HTR-8/SVneo (cell line): ENCODE results near the gene MTMR12.

Experiments
- DNase-seq: peaks from one replicate; pipeline ENCODE4 v3.0.0; 2011; ENCODE audit warnings: low spot score, mixed read lengths; ENCODE audit not compliant: insufficient read length
- FAIRE-seq: peaks from 2 replicates; lab custom pipeline; 2011; peaks lifted over from hg19 to GRCh38; lab: Jason Lieb, UNC

Gene MTMR12

GRCh38 chr5:32279786-32280185 is 33.0 kb downstream of the MTMR12 start:
- DNase-seq (no peak), FAIRE-seq (no peak)

- FAIRE-seq (no peak), DNase-seq (no peak)
These were observed 33.5 kb downstream of the MTMR12 start for GRCh38 chr5:32279223-32279622.

- FAIRE-seq (no peak), DNase-seq (no peak)
These were observed 34.3 kb downstream of the MTMR12 start for GRCh38 chr5:32278406-32278805.

- DNase-seq (no peak), FAIRE-seq (no peak)
These were observed 34.9 kb downstream of the MTMR12 start for GRCh38 chr5:32277798-32278197.

- FAIRE-seq (no peak), DNase-seq (no peak)
These were observed 36.4 kb downstream of the MTMR12 start for GRCh38 chr5:32276173-32276853.

- DNase-seq, result no peak
- FAIRE-seq, result no peak
These were observed 37.4 kb downstream of the MTMR12 start for GRCh38 chr5:32275396-32275741.

GRCh38 chr5:32274548-32275395 is 38.0 kb downstream of the MTMR12 start:
- FAIRE-seq (no peak), DNase-seq (no peak)

- DNase-seq (no peak), FAIRE-seq (no peak)
These were observed 38.9 kb downstream of the MTMR12 start for GRCh38 chr5:32273821-32274220.

- DNase-seq, result no peak
- FAIRE-seq, result no peak
These were observed 40.0 kb downstream of the MTMR12 start for GRCh38 chr5:32272746-32273145.

GRCh38 chr5:32270946-32271345 is 41.8 kb downstream of the MTMR12 start:
- no peak for FAIRE-seq

GRCh38 chr5:32270178-32270577 is 42.6 kb downstream of the MTMR12 start:
- DNase-seq, result no peak
- no peak for FAIRE-seq

More at GRCh38 chr5:32270946-32271345, 41.8 kb downstream of the MTMR12 start:
- no peak for DNase-seq

- DNase-seq, result no peak
- no peak for FAIRE-seq
These were observed 46.8 kb downstream of the MTMR12 start for GRCh38 chr5:32265902-32266301.

GRCh38 chr5:32264957-32265572 is 47.7 kb downstream of the MTMR12 start:
- DNase-seq, result no peak
- FAIRE-seq, result no peak

- peak; percentile 16 for FAIRE-seq
These were observed 49.1 kb downstream of the MTMR12 start for GRCh38 chr5:32263684-32264083.

GRCh38 chr5:32261198-32261597 is 51.5 kb downstream of the MTMR12 start:
- DNase-seq, result no peak
- FAIRE-seq, result peak; percentile 46

More at GRCh38 chr5:32263684-32264083, 49.1 kb downstream of the MTMR12 start:
- DNase-seq, result no peak

- FAIRE-seq, result no peak
- DNase-seq, result no peak
These were observed 53.7 kb downstream of the MTMR12 start for GRCh38 chr5:32259033-32259432.

GRCh38 chr5:32258424-32258823 is 54.3 kb downstream of the MTMR12 start:
- DNase-seq (no peak), FAIRE-seq (no peak)

- DNase-seq (no peak), FAIRE-seq (no peak)
These were observed 57.2 kb downstream of the MTMR12 start for GRCh38 chr5:32255540-32255900.

- DNase-seq, result no peak
- no peak for FAIRE-seq
These were observed 57.7 kb downstream of the MTMR12 start for GRCh38 chr5:32254881-32255539.

GRCh38 chr5:32251871-32252458 is 60.8 kb downstream of the MTMR12 start:
- FAIRE-seq (no peak), DNase-seq (no peak)
